HEK293 (cell line): Measurements from ENCODE around the gene MPZL3.

Experiments
- CTCF ChIA-PET: fragments of 350-600 bp; formaldehyde crosslinking; extraction: SDS; loops from one replicate; lab custom pipeline; 2021; ENCODE audit warnings: antibody characterized with exemption; lab: Yijun Ruan, JAX
- POLR2A ChIA-PET: fragments of 300-600 bp; formaldehyde crosslinking; extraction: SDS; loops from one replicate; lab custom pipeline; 2020; ENCODE audit warnings: antibody characterized with exemption, inconsistent platforms; lab: Yijun Ruan, JAX
- H3K27ac ChIP-seq: fragments of 200-500 bp; sonication (Bioruptor generic); 2 replicates; pipeline ENCODE4 v1.5.1; 2014; ENCODE audit warnings: low read depth, low read length, control low read depth, inconsistent platforms; ENCODE audit errors: extremely low read depth
- H3K36me3 ChIP-seq, 2 experiments: fragments of 200-500 bp in 1 of 2; sonication (Bioruptor generic) in 1 of 2; 1 replicate in 1 of 2; 2 replicates in 1 of 2; pipeline ENCODE4 v1.5.1; 2014 to 2017; ENCODE audit warnings: inconsistent platforms in 2 of 2, low read length in 2 of 2; ENCODE audit not compliant: control insufficient read depth in 2 of 2, insufficient read depth in 1 of 2
- H3K4me1 ChIP-seq: fragments of 200-500 bp; sonication (Bioruptor generic); 2 replicates; pipeline ENCODE4 v1.5.1; 2014; ENCODE audit warnings: mild to moderate bottlenecking, low read length, inconsistent platforms; ENCODE audit not compliant: control insufficient read depth, insufficient read depth
- H3K4me3 ChIP-seq: 2 replicates; pipeline ENCODE4 v1.5.1; 2011; ENCODE audit warnings: low read depth, mild to moderate bottlenecking, control low read depth, low read length, moderate library complexity
- H3K9me3 ChIP-seq: fragments of 200-500 bp; sonication (Bioruptor generic); 2 replicates; pipeline ENCODE4 v1.5.1; 2014; ENCODE audit warnings: low read depth, low read length, inconsistent platforms; ENCODE audit not compliant: control insufficient read depth, insufficient read depth
- ZBTB1 ChIP-seq: fragments of 450-650 bp; formaldehyde crosslinking; IDR thresholded peaks from 2 replicates; pipeline ENCODE4 v1.5.1; 2016; ENCODE audit warnings: missing biosample characterization, missing genetic modification characterization
- ZNF121 ChIP-seq: fragments of 450-650 bp; formaldehyde crosslinking; IDR thresholded peaks from 2 replicates; pipeline ENCODE4 v1.5.1; 2016; ENCODE audit warnings: missing biosample characterization, missing genetic modification characterization
- ZNF132 ChIP-seq: fragments of 450-650 bp; formaldehyde crosslinking; IDR thresholded peaks from 2 replicates; pipeline ENCODE4 v1.5.1; 2017; ENCODE audit warnings: missing biosample characterization, missing genetic modification characterization, borderline replicate concordance
- ZNF350 ChIP-seq: fragments of 450-650 bp; formaldehyde crosslinking; IDR thresholded peaks from 2 replicates; pipeline ENCODE4 v1.5.0; 2017; ENCODE audit warnings: missing biosample characterization, mild to moderate bottlenecking, missing genetic modification characterization
- ZNF514 ChIP-seq: fragments of 450-650 bp; formaldehyde crosslinking; IDR thresholded peaks from 2 replicates; pipeline ENCODE4 v1.5.1; 2016; ENCODE audit warnings: missing biosample characterization, missing genetic modification characterization
- ZNF785 ChIP-seq: fragments of 450-650 bp; formaldehyde crosslinking; IDR thresholded peaks from 2 replicates; pipeline ENCODE4 v1.5.1; 2016; ENCODE audit warnings: missing biosample characterization, missing genetic modification characterization
- ZNF792 ChIP-seq: fragments of 450-650 bp; formaldehyde crosslinking; IDR thresholded peaks from 2 replicates; pipeline ENCODE4 v1.5.1; 2016; ENCODE audit warnings: missing biosample characterization, missing genetic modification characterization
- ZNF830 ChIP-seq: fragments of 450-650 bp; IDR thresholded peaks from 2 replicates; pipeline ENCODE4 v1.5.0; 2018; ENCODE audit warnings: missing biosample characterization, missing genetic modification characterization, low read depth, mild to moderate bottlenecking, moderate library complexity
- TF ChIP-seq, protein P1 (sequence below): fragments of 450-650 bp; formaldehyde crosslinking; IDR thresholded peaks from 2 replicates; pipeline ENCODE4 v1.5.1; 2016; ENCODE audit warnings: missing biosample characterization, missing genetic modification characterization
- TF ChIP-seq, protein P2 (sequence below): fragments of 450-650 bp; formaldehyde crosslinking; IDR thresholded peaks from 2 replicates; pipeline ENCODE4 v1.5.1; 2016; ENCODE audit warnings: missing biosample characterization, missing genetic modification characterization
- TF ChIP-seq, protein P3 (sequence below): fragments of 450-650 bp; formaldehyde crosslinking; IDR thresholded peaks from 2 replicates; pipeline ENCODE4 v1.5.1; 2016; ENCODE audit warnings: missing biosample characterization, missing genetic modification characterization
- TF ChIP-seq, protein P4 (sequence below): fragments of 450-650 bp; formaldehyde crosslinking; IDR thresholded peaks from 2 replicates; pipeline ENCODE4 v1.5.1; 2017; ENCODE audit warnings: missing biosample characterization, missing genetic modification characterization
- TF ChIP-seq, protein P5 (sequence below): fragments of 450-650 bp; formaldehyde crosslinking; IDR thresholded peaks from 2 replicates; pipeline ENCODE4 v1.5.1; 2016; ENCODE audit warnings: missing biosample characterization, missing genetic modification characterization
- TF ChIP-seq, protein P6 (sequence below): fragments of 450-650 bp; formaldehyde crosslinking; IDR thresholded peaks from 2 replicates; pipeline ENCODE4 v1.5.1; 2016; ENCODE audit warnings: missing biosample characterization, missing genetic modification characterization, low read depth

Gene MPZL3

DNA sequence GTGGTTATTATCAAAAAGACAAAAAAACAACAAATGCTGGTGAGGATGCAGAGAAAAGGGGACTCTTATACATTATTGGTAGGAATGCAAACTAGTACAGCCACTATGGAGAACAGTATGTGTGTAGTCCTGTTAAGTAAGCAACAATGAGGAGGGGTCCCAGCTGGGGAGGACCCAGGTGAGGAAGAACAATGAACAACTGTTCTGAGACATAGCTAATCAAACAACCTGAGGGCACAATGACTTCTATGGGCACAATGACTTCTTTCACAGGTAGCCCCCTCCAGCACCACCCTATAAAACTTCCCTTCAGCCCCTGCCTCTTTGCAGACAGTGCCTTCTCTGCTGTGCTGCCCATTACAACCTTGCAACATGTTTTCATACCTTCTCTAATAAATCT, 32.9 kb downstream of the MPZL3 start:
- Histone ChIP-seq H3K9me3 (no peaks in the 10 kb centered on the region), H3K4me1 (no peaks in the 10 kb centered on the region), H3K4me3 (no peak overlapping the region), H3K36me3 (no peaks in the 10 kb centered on the region), H3K27ac (no peak overlapping the region)
- ChIA-PET CTCF (interaction anchor here (0.8 kb wide), 1 partner anchor 8 kb away, joined by 3 read pairs; no protein-coding TSS in a partner anchor), POLR2A (no interaction called here)
- TF ChIP-seq ZNF121 (no peak), ZNF830 (tag by site-specific recombination) (no peak), ZNF350 (tag by site-specific recombination) (no peak), ZNF792 (tag by site-specific recombination) (no peak), ZNF785 (no peak), ZBTB1 (tag by site-specific recombination) (no peak)
- TF ChIP-seq, protein P1, sequence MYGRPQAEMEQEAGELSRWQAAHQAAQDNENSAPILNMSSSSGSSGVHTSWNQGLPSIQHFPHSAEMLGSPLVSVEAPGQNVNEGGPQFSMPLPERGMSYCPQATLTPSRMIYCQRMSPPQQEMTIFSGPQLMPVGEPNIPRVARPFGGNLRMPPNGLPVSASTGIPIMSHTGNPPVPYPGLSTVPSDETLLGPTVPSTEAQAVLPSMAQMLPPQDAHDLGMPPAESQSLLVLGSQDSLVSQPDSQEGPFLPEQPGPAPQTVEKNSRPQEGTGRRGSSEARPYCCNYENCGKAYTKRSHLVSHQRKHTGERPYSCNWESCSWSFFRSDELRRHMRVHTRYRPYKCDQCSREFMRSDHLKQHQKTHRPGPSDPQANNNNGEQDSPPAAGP (tag by site-specific recombination), result no peak
- TF ChIP-seq, protein P2, sequence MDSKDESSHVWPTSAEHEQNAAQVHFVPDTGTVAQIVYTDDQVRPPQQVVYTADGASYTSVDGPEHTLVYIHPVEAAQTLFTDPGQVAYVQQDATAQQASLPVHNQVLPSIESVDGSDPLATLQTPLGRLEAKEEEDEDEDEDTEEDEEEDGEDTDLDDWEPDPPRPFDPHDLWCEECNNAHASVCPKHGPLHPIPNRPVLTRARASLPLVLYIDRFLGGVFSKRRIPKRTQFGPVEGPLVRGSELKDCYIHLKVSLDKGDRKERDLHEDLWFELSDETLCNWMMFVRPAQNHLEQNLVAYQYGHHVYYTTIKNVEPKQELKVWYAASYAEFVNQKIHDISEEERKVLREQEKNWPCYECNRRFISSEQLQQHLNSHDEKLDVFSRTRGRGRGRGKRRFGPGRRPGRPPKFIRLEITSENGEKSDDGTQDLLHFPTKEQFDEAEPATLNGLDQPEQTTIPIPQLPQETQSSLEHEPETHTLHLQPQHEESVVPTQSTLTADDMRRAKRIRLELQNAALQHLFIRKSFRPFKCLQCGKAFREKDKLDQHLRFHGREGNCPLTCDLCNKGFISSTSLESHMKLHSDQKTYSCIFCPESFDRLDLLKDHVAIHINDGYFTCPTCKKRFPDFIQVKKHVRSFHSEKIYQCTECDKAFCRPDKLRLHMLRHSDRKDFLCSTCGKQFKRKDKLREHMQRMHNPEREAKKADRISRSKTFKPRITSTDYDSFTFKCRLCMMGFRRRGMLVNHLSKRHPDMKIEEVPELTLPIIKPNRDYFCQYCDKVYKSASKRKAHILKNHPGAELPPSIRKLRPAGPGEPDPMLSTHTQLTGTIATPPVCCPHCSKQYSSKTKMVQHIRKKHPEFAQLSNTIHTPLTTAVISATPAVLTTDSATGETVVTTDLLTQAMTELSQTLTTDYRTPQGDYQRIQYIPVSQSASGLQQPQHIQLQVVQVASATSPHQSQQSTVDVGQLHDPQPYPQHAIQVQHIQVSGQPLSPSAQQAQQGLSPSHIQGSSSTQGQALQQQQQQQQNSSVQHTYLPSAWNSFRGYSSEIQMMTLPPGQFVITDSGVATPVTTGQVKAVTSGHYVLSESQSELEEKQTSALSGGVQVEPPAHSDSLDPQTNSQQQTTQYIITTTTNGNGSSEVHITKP (tag by site-specific recombination), result no peak

DNA sequence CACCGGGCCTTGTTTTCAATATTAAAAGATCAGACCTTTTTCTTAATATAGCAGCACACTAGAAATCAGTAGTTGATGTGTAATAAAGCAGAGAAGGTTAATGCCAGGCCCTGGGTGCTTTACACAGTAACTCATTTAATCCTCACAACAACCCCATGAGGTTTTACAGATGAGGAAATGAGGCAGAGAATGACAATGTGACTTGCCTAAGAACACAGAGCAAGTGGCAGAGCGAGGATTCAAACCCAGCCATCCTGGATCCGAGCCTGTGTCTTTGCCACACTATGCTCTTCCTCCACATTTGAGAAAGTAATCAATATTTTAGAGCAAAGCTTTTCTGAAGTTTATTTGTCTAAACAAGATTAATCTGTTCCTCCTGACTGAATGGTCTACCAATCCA, 34.6 kb downstream of the MPZL3 start:
- TF ChIP-seq ZNF514 (tag by site-specific recombination) (no peak), ZNF132 (no peak)
- TF ChIP-seq, protein P3, sequence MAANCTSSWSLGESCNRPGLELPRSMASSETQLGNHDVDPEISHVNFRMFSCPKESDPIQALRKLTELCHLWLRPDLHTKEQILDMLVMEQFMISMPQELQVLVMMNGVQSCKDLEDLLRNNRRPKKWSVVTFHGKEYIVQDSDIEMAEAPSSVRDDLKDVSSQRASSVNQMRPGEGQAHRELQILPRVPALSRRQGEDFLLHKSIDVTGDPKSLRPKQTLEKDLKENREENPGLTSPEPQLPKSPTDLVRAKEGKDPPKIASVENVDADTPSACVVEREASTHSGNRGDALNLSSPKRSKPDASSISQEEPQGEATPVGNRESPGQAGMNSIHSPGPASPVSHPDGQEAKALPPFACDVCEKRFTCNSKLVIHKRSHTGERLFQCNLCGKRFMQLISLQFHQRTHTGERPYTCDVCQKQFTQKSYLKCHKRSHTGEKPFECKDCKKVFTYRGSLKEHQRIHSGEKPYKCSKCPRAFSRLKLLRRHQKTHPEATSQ (tag by site-specific recombination), result no peak
- TF ChIP-seq, protein P4, sequence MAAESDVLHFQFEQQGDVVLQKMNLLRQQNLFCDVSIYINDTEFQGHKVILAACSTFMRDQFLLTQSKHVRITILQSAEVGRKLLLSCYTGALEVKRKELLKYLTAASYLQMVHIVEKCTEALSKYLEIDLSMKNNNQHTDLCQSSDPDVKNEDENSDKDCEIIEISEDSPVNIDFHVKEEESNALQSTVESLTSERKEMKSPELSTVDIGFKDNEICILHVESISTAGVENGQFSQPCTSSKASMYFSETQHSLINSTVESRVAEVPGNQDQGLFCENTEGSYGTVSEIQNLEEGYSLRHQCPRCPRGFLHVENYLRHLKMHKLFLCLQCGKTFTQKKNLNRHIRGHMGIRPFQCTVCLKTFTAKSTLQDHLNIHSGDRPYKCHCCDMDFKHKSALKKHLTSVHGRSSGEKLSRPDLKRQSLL (tag by site-specific recombination), result no peak
- TF ChIP-seq, protein P5, sequence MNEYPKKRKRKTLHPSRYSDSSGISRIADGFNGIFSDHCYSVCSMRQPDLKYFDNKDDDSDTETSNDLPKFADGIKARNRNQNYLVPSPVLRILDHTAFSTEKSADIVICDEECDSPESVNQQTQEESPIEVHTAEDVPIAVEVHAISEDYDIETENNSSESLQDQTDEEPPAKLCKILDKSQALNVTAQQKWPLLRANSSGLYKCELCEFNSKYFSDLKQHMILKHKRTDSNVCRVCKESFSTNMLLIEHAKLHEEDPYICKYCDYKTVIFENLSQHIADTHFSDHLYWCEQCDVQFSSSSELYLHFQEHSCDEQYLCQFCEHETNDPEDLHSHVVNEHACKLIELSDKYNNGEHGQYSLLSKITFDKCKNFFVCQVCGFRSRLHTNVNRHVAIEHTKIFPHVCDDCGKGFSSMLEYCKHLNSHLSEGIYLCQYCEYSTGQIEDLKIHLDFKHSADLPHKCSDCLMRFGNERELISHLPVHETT (tag by site-specific recombination), result no peak
- TF ChIP-seq, protein P6, sequence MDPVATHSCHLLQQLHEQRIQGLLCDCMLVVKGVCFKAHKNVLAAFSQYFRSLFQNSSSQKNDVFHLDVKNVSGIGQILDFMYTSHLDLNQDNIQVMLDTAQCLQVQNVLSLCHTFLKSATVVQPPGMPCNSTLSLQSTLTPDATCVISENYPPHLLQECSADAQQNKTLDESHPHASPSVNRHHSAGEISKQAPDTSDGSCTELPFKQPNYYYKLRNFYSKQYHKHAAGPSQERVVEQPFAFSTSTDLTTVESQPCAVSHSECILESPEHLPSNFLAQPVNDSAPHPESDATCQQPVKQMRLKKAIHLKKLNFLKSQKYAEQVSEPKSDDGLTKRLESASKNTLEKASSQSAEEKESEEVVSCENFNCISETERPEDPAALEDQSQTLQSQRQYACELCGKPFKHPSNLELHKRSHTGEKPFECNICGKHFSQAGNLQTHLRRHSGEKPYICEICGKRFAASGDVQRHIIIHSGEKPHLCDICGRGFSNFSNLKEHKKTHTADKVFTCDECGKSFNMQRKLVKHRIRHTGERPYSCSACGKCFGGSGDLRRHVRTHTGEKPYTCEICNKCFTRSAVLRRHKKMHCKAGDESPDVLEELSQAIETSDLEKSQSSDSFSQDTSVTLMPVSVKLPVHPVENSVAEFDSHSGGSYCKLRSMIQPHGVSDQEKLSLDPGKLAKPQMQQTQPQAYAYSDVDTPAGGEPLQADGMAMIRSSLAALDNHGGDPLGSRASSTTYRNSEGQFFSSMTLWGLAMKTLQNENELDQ (tag by site-specific recombination), result no peak
- ChIA-PET CTCF (interaction anchor here (0.7 kb wide), 1 partner anchor 10 kb away, joined by 4 read pairs; no protein-coding TSS in a partner anchor), POLR2A (no interaction called here)
- H3K27ac ChIP-seq, result no peak overlapping the region
- H3K4me3 ChIP-seq, result no peak overlapping the region
- no peaks in the 10 kb centered on the region for H3K4me1 ChIP-seq
- no peaks in the 10 kb centered on the region for H3K9me3 ChIP-seq
- H3K36me3 ChIP-seq, result no peaks in the 10 kb centered on the region
